HUDEP-2 (cell line): ENCODE measurements around the gene KRT3.

Experiments
- DNase-seq, 76 experiments: peaks; one replicate each; lab custom pipeline; 2025; ENCODE audit not compliant: unreplicated experiment in 76 of 76; lab: John Stamatoyannopoulos, UW

The KRT3 gene

GRCh38 chr12:52742822-52743457 lies 53.0 kb downstream of the KRT3 start:
- DNase-seq: peak in 1 of 76 experiments; percentile 5

- DNase-seq: no peak
These were observed 53.7 kb downstream of the KRT3 start for GRCh38 chr12:52742196-52742580.

GRCh38 chr12:52741375-52742195 lies 54.3 kb downstream of the KRT3 start:
- peak in 56 of 76 experiments; percentile 3 to 67 (median 34) for DNase-seq

- DNase-seq: peak in 7 of 76 experiments; percentile 10 to 32 (median 19)
These were observed 55.3 kb downstream of the KRT3 start for GRCh38 chr12:52740584-52740983.

GRCh38 chr12:52739963-52740362 lies 56.0 kb downstream of the KRT3 start:
- no peak for DNase-seq
